ENCODE results near the gene ARPP21.

DNA sequence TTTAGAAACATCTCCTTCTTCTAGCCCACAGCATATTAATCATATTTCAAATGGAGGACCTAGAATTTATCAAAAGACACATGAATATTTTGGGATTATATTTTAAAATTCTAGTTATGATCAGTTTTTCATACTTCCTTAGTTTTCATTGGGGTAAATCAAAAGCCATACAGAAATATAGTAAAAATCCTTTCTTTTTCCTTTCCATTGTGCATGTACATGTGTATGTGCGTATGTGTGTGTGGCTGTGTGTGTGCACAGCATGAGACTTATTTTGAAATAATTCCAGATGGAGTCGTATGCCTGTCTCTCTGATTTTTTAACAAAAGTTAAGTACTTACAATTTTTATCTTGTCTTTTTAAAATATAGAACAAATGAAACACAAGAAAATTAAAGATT lies 94.5 kb downstream of the ARPP21 start:
- TF ChIP-seq, protein P1, sequence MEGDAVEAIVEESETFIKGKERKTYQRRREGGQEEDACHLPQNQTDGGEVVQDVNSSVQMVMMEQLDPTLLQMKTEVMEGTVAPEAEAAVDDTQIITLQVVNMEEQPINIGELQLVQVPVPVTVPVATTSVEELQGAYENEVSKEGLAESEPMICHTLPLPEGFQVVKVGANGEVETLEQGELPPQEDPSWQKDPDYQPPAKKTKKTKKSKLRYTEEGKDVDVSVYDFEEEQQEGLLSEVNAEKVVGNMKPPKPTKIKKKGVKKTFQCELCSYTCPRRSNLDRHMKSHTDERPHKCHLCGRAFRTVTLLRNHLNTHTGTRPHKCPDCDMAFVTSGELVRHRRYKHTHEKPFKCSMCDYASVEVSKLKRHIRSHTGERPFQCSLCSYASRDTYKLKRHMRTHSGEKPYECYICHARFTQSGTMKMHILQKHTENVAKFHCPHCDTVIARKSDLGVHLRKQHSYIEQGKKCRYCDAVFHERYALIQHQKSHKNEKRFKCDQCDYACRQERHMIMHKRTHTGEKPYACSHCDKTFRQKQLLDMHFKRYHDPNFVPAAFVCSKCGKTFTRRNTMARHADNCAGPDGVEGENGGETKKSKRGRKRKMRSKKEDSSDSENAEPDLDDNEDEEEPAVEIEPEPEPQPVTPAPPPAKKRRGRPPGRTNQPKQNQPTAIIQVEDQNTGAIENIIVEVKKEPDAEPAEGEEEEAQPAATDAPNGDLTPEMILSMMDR (IDR thresholded peaks at IDR 0.05; ENCODE audit: poor library complexity, severe bottlenecking) = no peak
- TF ChIP-seq EP300 (conservative IDR thresholded peaks at IDR 0.05; ENCODE audit: poor library complexity, severe bottlenecking) = no peak
- no peak for TF ChIP-seq TAF1 (IDR thresholded peaks at IDR 0.05; ENCODE audit: low read depth)
- no peak for TF ChIP-seq POLR2AphosphoS5 (IDR thresholded peaks at IDR 0.05)

Data from neural cell (in vitro differentiated cells).